Jurkat, Clone E6-1 (cell line): Measurements from ENCODE around the gene HAND2.

Experiments used
- DNase-seq: peaks from one replicate; pipeline ENCODE4 v3.0.0-alpha.2; 2011; ENCODE audit warnings: low read depth, low spot score
- H3K4me3 ChIP-seq: 2 replicates; pipeline ENCODE4 v1.5.1; 2011; ENCODE audit warnings: mild to moderate bottlenecking, low read length, control low read depth, moderate library complexity

Gene HAND2

DNA sequence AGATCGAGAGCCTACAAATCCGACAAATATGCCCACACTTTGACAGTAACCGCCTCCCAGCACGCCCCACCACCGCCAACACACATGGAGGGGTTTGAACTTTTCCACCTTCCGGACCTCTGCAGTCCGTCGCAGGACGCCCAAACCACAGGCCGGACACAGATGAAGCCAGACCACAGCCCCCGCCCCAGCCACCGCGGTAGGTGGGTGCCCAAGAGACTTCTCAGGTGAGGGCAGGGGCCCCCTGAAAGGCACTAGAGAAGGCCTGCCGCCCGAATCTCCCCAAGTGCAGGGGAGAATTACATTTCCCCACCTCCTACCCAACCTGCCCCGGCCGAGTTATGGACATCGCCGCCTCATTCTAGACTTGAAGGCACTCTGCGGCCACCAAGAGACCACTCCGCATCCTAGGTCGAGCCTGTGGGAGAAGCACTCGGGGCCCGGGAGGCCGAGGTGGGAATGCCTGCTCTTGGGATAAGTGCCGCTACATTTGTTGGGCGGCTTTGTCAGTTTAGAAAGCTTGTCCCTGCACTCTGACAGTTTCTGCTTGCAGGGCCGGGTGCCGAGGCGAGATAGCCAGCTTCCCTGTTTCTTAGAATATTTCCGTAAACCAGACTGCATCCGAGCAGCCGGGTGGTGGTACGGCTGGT is 21.5 kb downstream of the HAND2 start:
- no peak for DNase-seq
- H3K4me3 ChIP-seq = no peak overlapping the region

- DNase-seq = no peak
- no peak overlapping the region for H3K4me3 ChIP-seq
These were observed 22.3 kb downstream of the HAND2 start for GRCh38 chr4:173507471-173508385.

- no peak for DNase-seq
- no peak overlapping the region for H3K4me3 ChIP-seq
These were observed 23.3 kb downstream of the HAND2 start for GRCh38 chr4:173506597-173507211.

GRCh38 chr4:173505924-173506518 is 24.0 kb downstream of the HAND2 start:
- DNase-seq = peak; percentile 27
- H3K4me3 ChIP-seq = no peak overlapping the region

GRCh38 chr4:173504181-173504503 is 25.9 kb downstream of the HAND2 start:
- no peak for DNase-seq
- no peak overlapping the region for H3K4me3 ChIP-seq

- no peak overlapping the region for H3K4me3 ChIP-seq
- DNase-seq = no peak
These were observed 26.5 kb downstream of the HAND2 start for GRCh38 chr4:173503330-173504180.

GRCh38 chr4:173502282-173502681 is 27.7 kb downstream of the HAND2 start:
- DNase-seq = no peak
- no peak overlapping the region for H3K4me3 ChIP-seq

DNA sequence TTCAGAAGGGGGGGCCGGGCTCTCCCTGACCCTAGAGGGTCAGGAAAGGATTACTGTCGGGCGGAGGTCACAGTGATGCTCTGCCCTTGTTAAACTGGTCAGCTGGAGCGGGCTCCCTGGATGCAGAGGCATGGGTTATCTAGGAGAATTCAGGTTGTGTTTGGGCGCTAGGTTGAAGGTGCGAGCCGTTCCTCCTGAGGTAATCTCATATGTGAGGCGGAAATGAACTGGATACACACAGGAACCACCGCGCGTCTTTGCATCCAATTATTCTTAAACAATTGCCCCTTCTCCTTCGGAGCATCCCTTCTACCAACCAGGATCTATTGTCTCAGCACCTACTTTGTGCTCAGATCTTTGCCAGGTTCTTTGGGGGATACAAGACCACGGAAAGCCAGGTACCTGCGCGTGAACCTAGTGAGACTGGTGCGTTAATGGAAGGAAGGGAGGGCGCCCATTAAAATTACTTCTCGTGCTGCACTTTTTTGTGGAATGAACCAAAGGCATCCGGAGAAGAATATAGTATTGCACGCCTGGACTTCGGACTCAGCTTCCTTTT is 28.4 kb downstream of the HAND2 start:
- DNase-seq = no peak
- no peak overlapping the region for H3K4me3 ChIP-seq

GRCh38 chr4:173500841-173501591 is 29.0 kb downstream of the HAND2 start:
- no peak for DNase-seq
- H3K4me3 ChIP-seq = no peak overlapping the region

GRCh38 chr4:173499658-173500535 is 30.1 kb downstream of the HAND2 start:
- no peak overlapping the region for H3K4me3 ChIP-seq
- DNase-seq = no peak

DNA sequence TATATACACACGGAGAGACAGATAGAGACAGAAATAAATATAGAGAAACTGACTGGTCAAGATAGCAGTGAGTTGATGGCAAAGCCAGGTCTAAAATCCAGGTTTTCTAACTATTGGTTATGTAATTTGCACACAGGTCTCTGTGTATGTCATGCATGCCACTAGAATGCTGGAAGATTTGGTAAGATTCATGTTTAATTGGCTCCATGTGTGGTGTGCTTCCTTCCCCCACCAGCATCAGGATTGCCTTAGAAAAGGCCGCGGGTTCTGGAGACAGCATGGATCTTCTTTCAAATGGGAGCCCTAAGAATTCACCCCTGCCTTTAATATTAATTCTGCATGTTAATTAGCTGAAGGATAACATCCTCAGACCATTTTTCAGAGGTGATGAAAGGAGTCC is 31.3 kb downstream of the HAND2 start:
- no peak overlapping the region for H3K4me3 ChIP-seq
- no peak for DNase-seq

DNA sequence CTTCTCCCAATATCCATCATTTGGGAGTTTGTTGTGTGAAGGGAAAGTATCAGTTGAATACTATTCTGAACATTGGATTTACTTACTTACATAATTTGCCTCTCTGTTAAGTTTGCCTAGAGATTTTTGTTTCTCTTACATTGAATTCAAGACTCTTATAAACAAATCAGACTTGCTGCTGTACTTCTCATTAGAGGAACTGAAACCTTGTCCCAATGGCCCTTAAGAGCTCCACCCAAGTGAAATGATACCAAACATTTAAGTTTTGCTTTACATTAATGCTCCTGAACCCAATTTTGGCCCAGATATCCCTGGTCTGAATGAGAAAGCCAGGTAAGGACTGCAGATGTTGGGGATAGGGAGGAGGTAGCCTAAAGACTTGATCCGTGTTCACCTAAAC is 32.0 kb downstream of the HAND2 start:
- no peak overlapping the region for H3K4me3 ChIP-seq
- no peak for DNase-seq

DNA sequence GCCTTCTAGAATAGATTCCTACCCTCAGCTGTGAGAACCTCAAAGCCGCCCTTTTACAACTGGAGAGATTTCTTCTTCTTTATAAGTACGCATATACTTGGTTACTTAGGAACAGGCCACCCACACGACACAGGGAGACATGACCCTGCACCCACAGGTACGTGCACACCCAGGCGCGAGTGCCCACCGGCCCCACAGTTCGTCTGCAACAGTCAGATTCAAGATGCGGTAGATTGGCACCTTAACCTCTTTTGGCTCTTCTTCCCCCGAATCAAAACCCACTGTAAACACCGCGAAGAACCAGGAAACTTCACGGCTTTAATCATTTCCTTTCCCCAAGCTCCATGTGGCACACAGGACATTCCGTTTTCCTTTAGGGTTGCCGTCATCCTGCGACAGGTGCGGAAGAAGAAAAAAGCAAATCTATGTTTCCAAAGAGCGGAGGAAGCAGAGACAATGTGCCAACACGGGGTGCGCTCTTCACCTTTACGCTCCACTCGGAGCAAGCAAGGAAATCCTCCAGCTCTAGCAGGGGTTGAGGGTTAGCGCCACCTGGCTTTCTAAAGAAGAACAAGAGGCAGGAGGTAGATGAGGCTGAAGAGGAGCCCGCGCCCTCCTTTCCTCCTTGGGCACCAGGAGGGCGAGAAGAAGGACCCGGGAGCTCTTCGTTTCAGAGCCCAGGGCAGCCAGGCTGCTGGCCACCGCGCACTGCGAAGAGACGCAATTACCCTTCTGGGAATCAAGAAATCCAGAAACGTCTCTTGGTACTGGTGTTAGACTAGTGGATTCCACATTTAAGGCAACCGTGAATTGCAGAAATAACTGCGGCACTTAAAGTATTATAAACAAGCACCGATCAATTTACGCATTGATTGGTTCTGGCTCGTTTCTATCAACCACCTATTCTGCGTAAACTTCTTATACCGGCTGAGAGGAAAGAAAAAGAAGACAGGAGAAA is 35.7 kb downstream of the HAND2 start:
- H3K4me3 ChIP-seq = peak overlapping the region; percentile 57
- peak; percentile 78 for DNase-seq

DNA sequence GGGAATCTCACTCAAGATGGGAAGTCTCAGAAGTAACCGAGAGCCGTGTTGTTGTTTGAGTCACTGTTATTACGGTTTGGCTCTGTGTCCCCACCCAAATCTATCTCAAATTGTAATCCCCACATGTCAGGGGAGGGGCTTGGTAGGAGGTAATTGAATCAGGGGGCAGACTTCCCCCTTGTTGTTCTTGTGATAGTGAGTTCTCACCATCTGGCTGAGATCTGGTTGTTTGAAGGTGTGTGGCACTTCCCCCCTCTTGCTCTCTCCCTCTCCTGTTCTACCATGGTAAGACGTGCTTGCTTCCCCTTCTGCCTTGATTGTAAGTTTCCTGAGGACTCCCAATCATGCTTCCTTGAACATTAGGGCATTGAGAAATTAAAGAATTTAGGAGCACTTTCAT is 37.0 kb downstream of the HAND2 start:
- H3K4me3 ChIP-seq = no peak overlapping the region
- peak; percentile 11 for DNase-seq

DNA sequence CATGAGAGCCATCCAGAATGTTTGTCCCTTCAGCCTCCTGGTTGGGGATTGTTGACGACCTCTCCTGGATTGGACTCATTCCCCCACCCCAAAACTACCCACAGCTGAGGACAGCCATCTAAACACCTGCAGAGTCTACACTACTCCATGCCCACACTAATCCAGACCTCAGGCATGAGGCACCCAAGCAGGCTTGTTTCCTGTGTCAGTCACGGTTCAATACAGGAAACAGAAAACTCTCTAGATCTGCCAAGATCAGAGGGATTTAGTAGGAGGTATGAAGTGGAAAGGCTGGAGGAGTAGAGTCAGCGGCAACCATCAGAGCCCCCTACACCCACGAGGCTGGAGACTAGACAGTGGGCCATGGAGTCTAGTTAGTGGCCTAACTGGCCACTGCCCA is 37.7 kb downstream of the HAND2 start:
- peak; percentile 46 for DNase-seq
- H3K4me3 ChIP-seq = no peak overlapping the region
